ENCODE measurements around the gene RAB18. TPM values are rescaled to one million over a fixed set of nuclear protein-coding genes. Genes with fewer than 3 reads are reported as not detected.

The RAB18 gene
- polyA plus RNA-seq, 1 donor (not counting 4 experiments of a cell fraction or from before 2014, with no cell fraction given): 179 TPM

- H3K9ac ChIP-seq (ENCODE audit: control insufficient read depth, extremely low read depth, insufficient read depth, low read length): no peak overlapping the region
- H3K9me1 ChIP-seq (ENCODE audit: control insufficient read depth, extremely low read depth, insufficient read depth, low read length): no peaks in the 10 kb centered on the region
- dilution Hi-C loops (cut with MboI; ENCODE audit: extremely low pct_ligation_motif_present, low sequenced_read_pairs): no loop called here
Observed at GRCh38 chr10:27496137-27496536, 8.0 kb upstream of the RAB18 start.

DNA sequence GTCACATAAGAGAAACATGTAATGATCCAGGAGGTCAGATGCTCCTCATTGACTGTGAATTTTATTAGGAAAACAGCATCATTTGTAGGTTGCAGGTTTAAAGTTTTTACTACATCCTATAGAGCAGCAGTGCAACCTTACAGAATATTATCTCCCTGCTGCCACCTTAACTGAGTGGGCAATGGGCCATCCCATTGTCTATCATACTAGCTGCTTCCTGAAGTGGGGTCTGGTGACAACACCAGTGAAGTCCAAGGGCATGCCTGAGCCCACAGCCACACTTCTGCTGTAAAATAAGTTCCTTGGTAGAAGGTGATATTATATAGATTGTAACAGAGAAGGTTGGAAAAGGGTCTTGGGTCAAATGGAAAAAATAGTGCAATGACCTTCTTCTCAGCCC lies 4.0 kb upstream of the RAB18 start:
- peak overlapping the region; percentile 67 for H3K9ac ChIP-seq (ENCODE audit: control insufficient read depth, extremely low read depth, insufficient read depth, low read length)
- peak overlapping the region; percentile 79 for H3K27ac ChIP-seq (ENCODE audit: control insufficient read depth, insufficient read depth, low read length)
- H3K9me3 ChIP-seq (ENCODE audit: control insufficient read depth, low read depth, low read length): no peaks in the 10 kb centered on the region
- peaks cover 10% of the 10 kb centered on the region for H3K79me2 ChIP-seq (ENCODE audit: control insufficient read depth, insufficient read depth, low read length)
- H2AFZ ChIP-seq (ENCODE audit: control insufficient read depth, low read length): peak overlapping the region; percentile 80
- DNase-seq (ENCODE audit: low read depth, low spot score): no peak
- TF ChIP-seq CTCF (optimal IDR thresholded peaks at IDR 0.05 in 1 of 3, IDR thresholded peaks at IDR 0.05 in 1 of 3, conservative IDR thresholded peaks at IDR 0.05 in 1 of 3; ENCODE audit: extremely low read depth in 1 of 3, insufficient read depth in 2 of 3, low read length in 3 of 3) (no peak), EZH2 (IDR thresholded peaks at IDR 0.05; ENCODE audit: low read length) (no peak)
- H3K27me3 ChIP-seq (ENCODE audit: control insufficient read depth, extremely low read depth, insufficient read depth, low read length): no peaks in the 10 kb centered on the region
- H3K4me1 ChIP-seq (ENCODE audit: control insufficient read depth, extremely low read depth, insufficient read depth, low read length): peaks cover 22% of the 10 kb centered on the region
- H3K4me3 ChIP-seq (ENCODE audit: control insufficient read depth in 2 of 3, extremely low read depth in 1 of 3, insufficient read depth in 2 of 3, low read depth in 1 of 3, low read length in 3 of 3): peak overlapping the region in 1 of 3 experiments; percentile 53
- H3K36me3 ChIP-seq (ENCODE audit: control insufficient read depth in 2 of 2, extremely low read depth in 1 of 2, insufficient read depth in 2 of 2, low read length in 2 of 2): no peaks in the 10 kb centered on the region
- H4K20me1 ChIP-seq (ENCODE audit: control insufficient read depth, extremely low read depth, insufficient read depth, low read length): no peaks in the 10 kb centered on the region
- no peaks in the 10 kb centered on the region for H3K9me1 ChIP-seq (ENCODE audit: control insufficient read depth, extremely low read depth, insufficient read depth, low read length)
- dilution Hi-C loops (cut with MboI; ENCODE audit: extremely low pct_ligation_motif_present, low sequenced_read_pairs): no loop called here
- FAIRE-seq: no peak
- H3K4me2 ChIP-seq (ENCODE audit: control insufficient read depth, extremely low read depth, insufficient read depth, low read depth, low read length): peak overlapping the region; percentile 86

More at GRCh38 chr10:27496137-27496536, 8.0 kb upstream of the RAB18 start:
- FAIRE-seq (no peak), DNase-seq (ENCODE audit: low read depth, low spot score) (no peak)
- H3K27ac ChIP-seq (ENCODE audit: control insufficient read depth, insufficient read depth, low read length): no peak overlapping the region
- H3K27me3 ChIP-seq (ENCODE audit: control insufficient read depth, extremely low read depth, insufficient read depth, low read length): no peaks in the 10 kb centered on the region
- H3K9me3 ChIP-seq (ENCODE audit: control insufficient read depth, low read depth, low read length): no peaks in the 10 kb centered on the region
- TF ChIP-seq EZH2 (IDR thresholded peaks at IDR 0.05; ENCODE audit: low read length) (no peak), CTCF (optimal IDR thresholded peaks at IDR 0.05 in 1 of 3, IDR thresholded peaks at IDR 0.05 in 1 of 3, conservative IDR thresholded peaks at IDR 0.05 in 1 of 3; ENCODE audit: extremely low read depth in 1 of 3, insufficient read depth in 2 of 3, low read length in 3 of 3) (no peak)
- no peak overlapping the region for H3K4me2 ChIP-seq (ENCODE audit: control insufficient read depth, extremely low read depth, insufficient read depth, low read depth, low read length)
- no peaks in the 10 kb centered on the region for H4K20me1 ChIP-seq (ENCODE audit: control insufficient read depth, extremely low read depth, insufficient read depth, low read length)
- no peak overlapping the region for H3K4me3 ChIP-seq (ENCODE audit: control insufficient read depth in 2 of 3, extremely low read depth in 1 of 3, insufficient read depth in 2 of 3, low read depth in 1 of 3, low read length in 3 of 3)
- H3K36me3 ChIP-seq (ENCODE audit: control insufficient read depth in 2 of 2, extremely low read depth in 1 of 2, insufficient read depth in 2 of 2, low read length in 2 of 2): no peaks in the 10 kb centered on the region
- H3K4me1 ChIP-seq (ENCODE audit: control insufficient read depth, extremely low read depth, insufficient read depth, low read length): peaks cover 11% of the 10 kb centered on the region
- H2AFZ ChIP-seq (ENCODE audit: control insufficient read depth, low read length): no peak overlapping the region
- no peaks in the 10 kb centered on the region for H3K79me2 ChIP-seq (ENCODE audit: control insufficient read depth, insufficient read depth, low read length)

All from keratinocyte (primary cell).